ENCODE data around the gene NXNL1. TPM values are rescaled to one million over a fixed set of nuclear protein-coding genes. Genes with fewer than 3 reads are reported as not detected.

NXNL1 gene
- total and polyA plus RNA-seq, 2 of the 8 experiments (the other 6 are each of a cell fraction or from before 2014, with no cell fraction given): not detected

DNA sequence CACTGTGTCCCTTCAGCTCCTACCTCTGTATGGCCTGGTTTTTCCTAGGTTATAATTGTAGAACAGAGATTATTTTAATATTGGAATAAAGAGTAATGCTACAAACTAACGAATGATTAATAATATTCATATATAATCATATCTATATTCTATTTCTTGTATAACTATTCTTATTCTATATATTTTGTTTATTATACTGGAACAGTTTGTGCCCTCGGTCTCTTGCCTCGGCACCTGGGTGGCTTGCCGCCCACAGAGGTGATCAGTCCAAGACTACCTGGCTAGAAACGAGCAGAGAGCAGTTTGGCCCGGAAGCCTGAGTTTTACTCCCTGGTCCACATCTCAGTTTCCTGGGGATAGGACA lies 5.7 kb upstream of the NXNL1 start:
- H3K9ac ChIP-seq (replicated peaks in 1 of 4; ENCODE audit: extremely low read depth in 1 of 4, low read depth in 3 of 4, low read length in 3 of 4): no peak overlapping the region
- no peak overlapping the region for H2BK20ac ChIP-seq (ENCODE audit: low read length)
- H4K91ac ChIP-seq (replicated peaks; ENCODE audit: insufficient read length, low read length): no peak overlapping the region
- no peak overlapping the region for H4K5ac ChIP-seq (ENCODE audit: insufficient read length, low read depth, low read length)
- DNase-seq (ENCODE audit: low read depth in 1 of 2, low spot score in 2 of 2) (no peak), FAIRE-seq (no peak)
- no peak overlapping the region for H3K23ac ChIP-seq (ENCODE audit: insufficient read length)
- H2AK5ac ChIP-seq (ENCODE audit: low read depth, low read length): no peak overlapping the region
- CTCF ChIA-PET (ENCODE audit: partially characterized antibody): interaction anchor here (0.6 to 4.8 kb wide), 29 partner anchors 8 to 308 kb away, joined by 3 to 39 read pairs (median 4); partner anchors contain the start of genes BST2, CCDC194 and TMEM221
- H4K20me1 ChIP-seq (replicated peaks in 1 of 2; ENCODE audit: control insufficient read depth in 1 of 2, insufficient read depth in 2 of 2, low read length in 2 of 2): no peaks in the 10 kb centered on the region
- H3K18ac ChIP-seq (ENCODE audit: extremely low read depth, low read length): no peak overlapping the region
- WGBS, 2 experiments (ENCODE audit: extremely low coverage in 1 of 2, insufficient coverage in 1 of 2, insufficient read length in 1 of 2, insufficient replicate concordance in 2 of 2, low coverage in 1 of 2, low lambda C conversion rate in 2 of 2, missing lambda C conversion rate in 1 of 2): 55% methylated on average over 6 of the region's 6 CpGs; no CpG with 5 or more reads in 1 of the 2 experiments
- no peak overlapping the region for H2BK12ac ChIP-seq (ENCODE audit: low read depth, low read length)
- no peak overlapping the region for H2AFZ ChIP-seq (ENCODE audit: low read length)
- H3K27ac ChIP-seq (ENCODE audit: low read depth, low read length): no peak overlapping the region
- H3K14ac ChIP-seq (ENCODE audit: insufficient read length): no peak overlapping the region
- POLR2A ChIA-PET (ENCODE audit: partially characterized antibody): interaction anchor here (2.2 kb wide), 1 partner anchor 12 kb away, joined by 13 read pairs; no protein-coding TSS in a partner anchor
- H3K9me3 ChIP-seq (ENCODE audit: insufficient read depth in 2 of 2, low read depth in 1 of 2, low read length in 1 of 2): no peaks in the 10 kb centered on the region
- no peak overlapping the region for H4K8ac ChIP-seq (ENCODE audit: extremely low read depth, insufficient read depth, low read length)
- H3K27me3 ChIP-seq (replicated peaks in 1 of 4; ENCODE audit: control insufficient read depth in 3 of 4, extremely low read depth in 1 of 4, insufficient read depth in 3 of 4, low read length in 3 of 4): peaks cover 0 to 5% (median 3%) of the 10 kb centered on the region in 4 experiments; a peak in 3 of 7 replicates
- no peaks in the 10 kb centered on the region for H3K79me2 ChIP-seq (ENCODE audit: control insufficient read depth in 1 of 2, insufficient read depth in 2 of 2, low read length in 2 of 2)
- H3K4ac ChIP-seq (replicated peaks; ENCODE audit: insufficient read length, low read depth, low read length): no peak overlapping the region
- peaks cover 0 to 19% (median 7%) of the 10 kb centered on the region in 4 experiments; a peak in 5 of 7 replicates for H3K4me1 ChIP-seq (replicated peaks in 1 of 4; ENCODE audit: control insufficient read depth in 3 of 4, insufficient read depth in 4 of 4, low read length in 3 of 4)
- H3K4me3 ChIP-seq (ENCODE audit: extremely low read depth in 1 of 4, insufficient read depth in 2 of 4, low read depth in 3 of 4, low read length in 4 of 4): no peak overlapping the region
- H2BK120ac ChIP-seq (replicated peaks; ENCODE audit: low read depth, low read length): no peak overlapping the region
- no peak overlapping the region for H3K4me2 ChIP-seq (ENCODE audit: insufficient read depth in 1 of 2, low read depth in 2 of 2, low read length in 2 of 2)
- no peak overlapping the region for H3K56ac ChIP-seq (replicated peaks; ENCODE audit: insufficient read length, low read depth, low read length)
- H2BK5ac ChIP-seq (ENCODE audit: low read depth, low read length): no peak overlapping the region
- H3K23me2 ChIP-seq (ENCODE audit: low read depth, low read length): peaks cover 16% of the 10 kb centered on the region; the same call in 1 of the 2 replicates
- H3K36me3 ChIP-seq (ENCODE audit: control insufficient read depth in 2 of 4, insufficient read depth in 4 of 4, low read length in 3 of 4): no peaks in the 10 kb centered on the region
- H3K79me1 ChIP-seq (ENCODE audit: low read depth, low read length): no peaks in the 10 kb centered on the region
- H2BK15ac ChIP-seq (ENCODE audit: low read length): no peak overlapping the region
- no peak for TF ChIP-seq EP300 (IDR thresholded peaks at IDR 0.05; ENCODE audit: borderline replicate concordance in 1 of 2, low read depth in 2 of 2, low read length in 2 of 2)
- no peak for TF ChIP-seq SP4 (IDR thresholded peaks at IDR 0.05; ENCODE audit: low read length)
- no peak for TF ChIP-seq SIN3A (conservative IDR thresholded peaks at IDR 0.05 in 1 of 2, IDR thresholded peaks at IDR 0.05 in 1 of 2; ENCODE audit: low read depth in 1 of 2, low read length in 2 of 2)
- TF ChIP-seq BCL11A (IDR thresholded peaks at IDR 0.05; ENCODE audit: low read depth in 2 of 2, low read length in 2 of 2): no peak
- TF ChIP-seq POLR2AphosphoS5 (IDR thresholded peaks at IDR 0.05; ENCODE audit: low read depth, low read length): no peak
- TF ChIP-seq, protein P1, sequence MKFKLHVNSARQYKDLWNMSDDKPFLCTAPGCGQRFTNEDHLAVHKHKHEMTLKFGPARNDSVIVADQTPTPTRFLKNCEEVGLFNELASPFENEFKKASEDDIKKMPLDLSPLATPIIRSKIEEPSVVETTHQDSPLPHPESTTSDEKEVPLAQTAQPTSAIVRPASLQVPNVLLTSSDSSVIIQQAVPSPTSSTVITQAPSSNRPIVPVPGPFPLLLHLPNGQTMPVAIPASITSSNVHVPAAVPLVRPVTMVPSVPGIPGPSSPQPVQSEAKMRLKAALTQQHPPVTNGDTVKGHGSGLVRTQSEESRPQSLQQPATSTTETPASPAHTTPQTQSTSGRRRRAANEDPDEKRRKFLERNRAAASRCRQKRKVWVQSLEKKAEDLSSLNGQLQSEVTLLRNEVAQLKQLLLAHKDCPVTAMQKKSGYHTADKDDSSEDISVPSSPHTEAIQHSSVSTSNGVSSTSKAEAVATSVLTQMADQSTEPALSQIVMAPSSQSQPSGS (IDR thresholded peaks at IDR 0.05; ENCODE audit: low read length): no peak
- no peak for TF ChIP-seq CTBP2 (IDR thresholded peaks at IDR 0.05; ENCODE audit: borderline replicate concordance, insufficient read depth, insufficient read length, low read length)
- TF ChIP-seq RAD21 (IDR thresholded peaks at IDR 0.05 in 1 of 2, conservative IDR thresholded peaks at IDR 0.05 in 1 of 2; ENCODE audit: low read depth in 2 of 2, low read length in 2 of 2): no peak
- no peak for TF ChIP-seq KDM5A (IDR thresholded peaks at IDR 0.05; ENCODE audit: low read length)
- TF ChIP-seq MAX (IDR thresholded peaks at IDR 0.05): no peak
- TF ChIP-seq RXRA (IDR thresholded peaks at IDR 0.05; ENCODE audit: insufficient read depth, low read depth, low read length): no peak

All from H1 (cell line).